Eye (tissue), 1 donor: Measurements from ENCODE around the gene KRTAP2-2.
"Not testable (repeated sequence)": the region's sequence is repeated elsewhere in the genome, so short reads cannot be mapped to it uniquely, and the experiment has no call there.

ENCODE experiments used
- DNase-seq: peaks from one replicate; pipeline ENCODE4 v3.0.0-alpha.2; 2015

KRTAP2-2 gene

DNA sequence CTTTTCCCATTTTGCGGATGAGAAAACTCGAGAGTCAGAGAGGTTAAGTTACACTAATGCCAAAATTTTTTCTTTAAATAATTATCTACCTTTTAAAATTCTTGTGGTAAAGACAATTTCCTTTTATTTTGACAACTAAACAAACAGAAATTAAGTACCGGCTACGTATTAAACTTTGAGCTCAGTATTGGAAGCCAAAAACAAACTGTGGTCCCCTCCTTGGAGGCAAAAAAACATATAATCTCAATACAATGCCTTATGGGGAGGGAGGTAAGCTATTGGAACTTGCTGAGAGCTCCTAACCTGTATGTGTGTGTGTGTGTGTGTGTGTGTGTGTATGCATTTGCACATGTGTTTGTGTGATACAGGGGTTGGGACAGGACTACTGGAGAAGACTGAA is 8.4 kb upstream of the KRTAP2-2 start:
- DNase-seq: no peak

DNA sequence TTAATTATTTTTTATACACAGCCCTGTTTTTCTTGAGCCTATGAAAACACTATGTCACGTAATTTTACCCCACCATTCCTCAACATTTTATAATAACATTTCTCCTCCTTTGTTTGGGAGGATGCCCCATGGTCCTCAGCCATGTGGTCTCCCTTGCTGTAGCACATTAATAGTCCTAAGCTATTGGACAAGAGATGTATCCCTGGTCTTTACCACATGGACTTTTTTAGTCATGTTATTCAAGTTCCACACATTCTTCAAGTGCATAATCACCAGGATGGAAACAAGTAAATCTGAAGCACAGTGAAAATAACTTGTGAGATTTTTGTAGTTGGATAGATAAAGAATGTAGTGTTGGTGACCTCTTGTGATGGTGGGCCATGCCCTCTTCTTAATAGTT is 6.9 kb upstream of the KRTAP2-2 start:
- DNase-seq: peak; percentile 28

DNA sequence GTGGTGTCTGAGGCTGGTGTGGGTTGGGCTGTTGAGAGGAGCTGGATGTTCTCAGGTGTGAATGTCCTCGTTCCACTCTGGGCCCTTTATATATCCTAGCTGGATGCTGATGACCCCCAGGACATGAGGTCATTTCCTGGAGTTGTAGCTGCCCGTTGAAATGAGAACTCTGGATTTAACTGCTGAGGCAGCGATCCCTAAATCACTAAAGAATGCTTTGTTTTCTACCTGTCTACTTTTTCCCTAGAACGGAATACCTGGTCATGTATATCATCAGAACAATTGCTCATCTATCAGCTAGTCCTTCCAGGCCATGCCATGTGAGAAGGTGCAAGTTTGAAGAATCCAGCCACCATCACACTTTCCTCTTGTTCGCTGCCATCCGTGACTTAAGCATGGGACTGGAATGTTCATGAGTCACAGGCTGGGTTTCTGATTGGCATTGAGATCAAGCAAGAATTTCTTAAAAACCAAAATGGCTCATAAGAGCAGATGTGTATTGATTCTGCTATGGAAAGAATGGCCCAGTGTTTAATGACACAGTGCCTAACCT is 5.1 kb upstream of the KRTAP2-2 start, which contains the start of gene KRTAP2-3:
Gene KRTAP2-3, minus strand, starts transcription at position 63 of the 553 bp plus-strand sequence. CDS start 64 bp downstream, outside the sequence.
- peak; percentile 37 for DNase-seq

DNA sequence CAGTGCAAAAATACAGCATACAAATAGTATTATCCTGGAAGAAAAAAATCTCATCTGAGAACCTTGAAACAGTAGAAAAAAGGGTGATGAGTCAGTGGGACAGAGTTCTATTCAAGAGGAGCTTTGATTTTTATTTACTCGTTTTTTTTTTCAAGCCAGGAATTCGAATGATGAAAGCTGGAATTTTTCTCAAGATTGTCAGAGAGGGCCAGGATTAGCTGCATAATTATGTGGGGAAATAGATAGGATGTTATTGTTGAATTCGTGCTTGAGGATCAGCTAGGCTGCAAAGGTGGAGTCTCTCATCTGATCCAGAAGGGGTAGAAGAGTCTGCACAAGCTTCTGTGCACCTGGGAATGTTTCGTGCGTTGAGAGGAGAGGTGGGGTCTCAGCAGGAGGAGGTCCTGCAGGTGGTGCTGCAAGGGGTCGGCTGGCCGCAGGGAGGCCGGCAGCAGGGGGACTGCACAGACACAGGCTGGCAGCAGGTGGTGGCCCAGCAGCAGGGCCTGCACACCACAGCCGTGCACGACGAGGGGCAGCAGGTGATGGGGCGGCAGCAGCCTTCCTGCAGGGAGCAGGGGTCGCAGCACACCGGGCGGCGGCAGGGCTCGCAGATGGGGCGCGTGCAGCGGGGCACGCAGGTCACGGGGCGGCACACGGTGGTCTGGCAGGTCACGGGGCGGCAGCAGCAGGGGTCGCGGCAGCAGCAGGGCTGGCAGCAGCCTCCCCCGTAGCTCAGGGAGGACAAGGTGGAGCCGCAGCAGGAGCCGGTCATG is 4.4 kb upstream of the KRTAP2-2 start:
- DNase-seq: not testable (repeated sequence)

DNA sequence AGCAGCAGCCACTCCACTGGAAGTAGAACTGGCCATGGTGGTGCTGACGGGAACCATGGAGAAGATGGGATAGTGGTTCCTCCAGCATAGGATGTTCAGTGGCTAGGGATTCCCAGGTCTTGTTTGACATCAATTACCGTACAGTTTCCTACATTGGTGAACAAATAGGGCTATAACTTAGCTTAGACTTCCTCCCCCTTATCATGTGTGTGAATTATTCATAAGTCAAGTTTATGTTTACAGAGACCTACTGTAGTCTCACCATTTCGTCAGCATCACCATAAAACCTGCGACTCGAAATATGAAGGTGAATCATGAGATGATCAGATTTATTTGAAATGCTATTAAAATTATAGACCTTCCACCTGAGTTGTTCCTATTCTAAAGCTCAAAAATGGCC is 3.7 kb upstream of the KRTAP2-2 start:
- no peak for DNase-seq

DNA sequence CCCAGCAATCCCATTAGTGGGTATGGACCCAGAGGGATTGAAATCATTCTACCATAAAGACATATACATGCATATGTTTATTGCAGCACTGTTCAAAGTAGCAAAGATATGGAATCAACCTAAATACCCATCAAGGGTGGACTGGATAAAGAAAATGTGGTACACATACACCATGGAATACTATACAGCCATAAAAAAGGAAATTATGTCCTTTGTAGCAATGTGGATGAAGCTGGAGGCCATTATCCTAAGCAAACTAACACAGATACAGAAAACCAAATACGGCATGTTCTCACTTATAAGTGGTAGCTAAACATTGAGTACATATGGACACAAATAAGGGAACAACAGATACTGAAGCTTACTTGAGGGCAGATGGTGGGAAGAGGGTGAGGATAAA is 2.5 kb upstream of the KRTAP2-2 start:
- no peak for DNase-seq

DNA sequence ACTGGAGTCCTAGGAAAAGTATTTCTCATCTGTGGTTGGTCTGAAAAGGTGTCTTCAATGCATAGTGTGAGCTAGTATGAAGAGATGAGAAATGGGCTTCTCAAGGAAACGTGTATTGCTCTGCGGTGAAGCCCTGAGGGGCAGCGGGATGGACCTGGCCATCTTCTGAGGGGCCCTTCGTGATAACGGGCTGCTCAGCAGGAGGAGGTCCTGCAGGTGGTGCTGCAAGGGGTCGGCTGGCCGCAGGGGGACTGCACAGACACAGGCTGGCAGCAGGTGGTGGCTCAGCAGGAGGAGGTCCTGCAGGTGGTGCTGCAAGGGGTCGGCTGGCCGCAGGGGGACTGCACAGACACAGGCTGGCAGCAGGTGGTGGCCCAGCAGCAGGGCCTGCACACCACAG is 474 bp downstream of the KRTAP2-2 start:
- DNase-seq: not testable (repeated sequence)

DNA sequence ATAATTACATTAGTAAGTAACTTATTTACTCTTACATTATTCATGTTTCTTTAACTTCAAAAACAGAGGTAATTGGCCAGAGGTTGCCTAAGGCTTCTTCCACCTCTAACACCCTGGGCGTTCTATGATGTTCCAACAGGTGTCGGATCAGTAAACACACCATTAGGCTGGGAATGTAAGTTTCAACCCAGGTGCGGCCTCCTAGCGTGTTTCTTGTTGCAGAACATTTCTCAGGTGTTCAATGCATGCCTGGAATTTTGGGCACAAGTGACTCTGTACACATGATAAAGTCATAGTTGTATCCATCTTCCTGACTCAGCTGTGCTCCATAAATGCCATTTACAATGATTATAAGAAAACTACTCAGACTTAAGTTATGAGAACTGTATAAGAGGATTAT is 1.0 kb downstream of the KRTAP2-2 start:
- DNase-seq: no peak

DNA sequence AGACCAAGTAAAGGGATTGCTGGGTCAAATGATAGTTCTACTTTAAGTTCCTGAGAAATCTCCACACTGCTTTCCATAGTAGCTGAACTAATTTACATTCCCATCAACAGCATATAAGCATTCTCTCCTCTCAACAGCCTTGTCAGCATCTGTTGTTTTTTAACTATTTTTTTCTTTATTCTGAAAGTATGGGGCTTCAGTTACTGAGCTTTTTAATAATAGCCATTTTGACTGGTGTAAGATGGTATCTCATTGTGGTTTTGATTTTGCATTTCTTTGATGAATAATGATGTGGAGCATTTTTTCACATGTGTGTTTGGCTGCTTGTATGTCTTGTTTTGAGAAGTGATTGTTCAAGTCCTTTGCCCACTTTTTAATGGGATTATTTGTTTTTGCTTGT is 2.5 kb downstream of the KRTAP2-2 start:
- DNase-seq: no peak

DNA sequence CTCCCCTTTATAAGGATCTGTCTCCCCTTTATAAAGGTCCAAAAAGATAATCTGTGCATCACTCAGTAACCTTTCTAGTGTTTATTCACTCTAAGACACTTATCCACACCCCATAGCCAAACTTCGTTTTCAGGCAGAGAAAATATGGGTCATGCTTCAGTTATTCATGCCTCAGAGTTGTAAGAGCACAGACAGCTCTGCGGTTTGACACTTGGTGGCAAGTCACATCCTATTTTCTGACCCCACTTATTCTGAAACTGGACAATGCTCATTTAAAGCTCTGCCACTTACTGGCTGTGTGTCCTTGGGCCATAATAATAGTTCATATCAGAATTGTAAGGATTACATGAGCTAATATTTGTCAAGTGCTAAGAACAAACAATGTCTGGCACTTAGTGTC is 5.9 kb downstream of the KRTAP2-2 start:
- no peak for DNase-seq

DNA sequence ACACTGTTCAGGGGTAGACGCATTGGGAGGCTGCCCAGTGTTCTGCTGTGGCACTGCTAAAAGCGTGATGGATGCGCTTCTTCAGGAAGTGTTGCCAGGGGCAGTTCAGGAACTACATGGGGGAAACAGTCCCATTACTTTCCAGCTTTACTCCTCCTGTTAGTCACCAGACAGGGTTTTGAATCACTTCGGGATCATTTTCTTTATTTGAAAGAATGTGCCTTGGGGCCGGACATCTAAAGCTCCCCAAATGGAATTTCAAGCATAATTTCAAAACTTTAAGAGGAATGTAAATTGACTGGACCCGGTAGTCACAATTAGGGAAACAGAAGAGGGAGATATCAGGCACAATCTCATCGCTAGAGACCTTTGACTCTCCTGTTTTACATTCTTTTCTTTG is 6.6 kb downstream of the KRTAP2-2 start:
- no peak for DNase-seq

DNA sequence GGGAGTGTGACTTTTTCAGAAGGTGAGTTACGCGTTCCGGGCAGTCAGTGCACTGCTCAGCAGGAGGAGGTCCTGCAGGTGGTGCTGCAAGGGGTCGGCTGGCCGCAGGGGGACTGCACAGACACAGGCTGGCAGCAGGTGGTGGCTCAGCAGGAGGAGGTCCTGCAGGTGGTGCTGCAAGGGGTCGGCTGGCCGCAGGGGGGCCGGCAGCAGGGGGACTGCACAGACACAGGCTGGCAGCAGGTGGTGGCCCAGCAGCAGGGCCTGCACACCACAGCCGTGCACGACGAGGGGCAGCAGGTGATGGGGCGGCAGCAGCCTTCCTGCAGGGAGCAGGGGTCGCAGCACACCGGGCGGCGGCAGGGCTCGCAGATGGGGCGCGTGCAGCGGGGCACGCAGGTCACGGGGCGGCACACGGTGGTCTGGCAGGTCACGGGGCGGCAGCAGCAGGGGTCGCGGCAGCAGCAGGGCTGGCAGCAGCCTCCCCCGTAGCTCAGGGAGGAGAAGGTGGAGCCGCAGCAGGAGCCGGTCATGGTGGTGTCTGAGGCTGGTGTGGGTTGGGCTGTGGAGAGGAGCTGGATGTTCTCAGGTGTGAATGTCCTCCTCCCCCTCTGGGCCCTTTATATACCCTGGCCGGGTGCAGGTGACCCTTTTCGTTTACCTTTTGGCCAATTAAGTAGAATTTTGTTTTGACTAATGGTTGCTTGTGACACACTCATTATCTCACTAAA is 8.1 kb downstream of the KRTAP2-2 start, which contains the start of gene KRTAP2-1:
Gene KRTAP2-1, minus strand, starts transcription at position 582 of the 731 bp plus-strand sequence. Its CDS starts 49 bp downstream, at position 533.
- DNase-seq: not testable (repeated sequence)

DNA sequence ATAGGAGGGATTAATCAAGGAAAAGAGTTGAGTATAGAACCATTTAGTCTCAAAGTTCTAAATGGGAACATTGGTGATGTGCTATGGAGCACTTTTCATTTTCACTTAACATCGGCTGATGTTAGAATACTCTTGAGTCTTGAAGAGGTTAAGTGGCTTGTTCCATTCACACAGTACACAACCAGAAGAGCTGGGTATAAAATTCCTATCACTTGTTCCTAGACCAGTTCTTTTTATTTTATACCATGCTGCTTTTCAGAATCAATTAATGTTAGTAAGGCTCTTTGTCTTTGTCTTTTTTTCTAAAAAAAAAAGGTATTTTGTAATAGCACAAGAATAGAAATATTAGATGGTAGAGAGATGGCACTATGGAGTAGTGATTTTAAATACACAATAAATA is 12.1 kb downstream of the KRTAP2-2 start:
- no peak for DNase-seq

DNA sequence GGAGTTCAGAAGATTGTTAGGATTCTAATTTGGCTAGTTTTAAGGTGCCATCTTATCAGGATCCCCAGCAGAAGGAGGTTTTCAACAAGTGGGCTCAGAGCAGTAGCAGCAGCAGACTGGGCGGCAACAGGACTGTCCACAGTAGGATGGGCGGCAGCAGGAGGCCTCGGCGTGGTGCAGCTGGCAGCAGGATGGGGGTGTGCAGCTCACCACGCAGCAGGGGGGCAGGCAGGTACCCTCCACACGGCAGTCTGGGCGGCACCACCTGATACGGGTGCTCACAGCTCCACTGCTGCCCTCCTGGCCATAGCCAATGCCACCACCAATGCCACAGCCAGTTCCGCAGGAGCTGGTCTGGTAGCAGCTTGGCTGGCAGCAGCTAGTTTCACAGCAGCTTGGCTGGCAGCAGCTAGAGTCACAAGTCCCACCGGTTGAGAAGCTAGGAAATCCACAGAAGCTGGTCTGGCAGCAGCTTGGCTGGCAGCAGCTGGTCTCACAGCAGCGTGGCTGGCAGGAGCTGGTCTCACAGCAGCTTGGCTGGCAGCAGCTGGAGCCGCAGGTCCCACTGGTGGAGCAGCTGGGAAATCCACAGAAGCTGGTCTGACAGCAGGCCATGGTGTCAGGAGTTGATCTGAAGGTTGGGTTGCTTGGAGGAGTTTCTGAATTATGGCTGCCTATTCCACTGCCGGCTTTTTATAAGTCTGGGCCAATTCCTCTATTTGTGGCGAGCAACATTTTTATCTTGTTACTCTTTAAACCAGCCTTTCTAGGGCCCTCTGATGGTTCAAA is 14.1 kb downstream of the KRTAP2-2 start, which contains the start of gene KRTAP1-1:
Gene KRTAP1-1, minus strand, starts transcription at position 668 of the 789 bp plus-strand sequence. Its CDS starts 53 bp downstream, at position 615.
- DNase-seq: not testable (repeated sequence)

DNA sequence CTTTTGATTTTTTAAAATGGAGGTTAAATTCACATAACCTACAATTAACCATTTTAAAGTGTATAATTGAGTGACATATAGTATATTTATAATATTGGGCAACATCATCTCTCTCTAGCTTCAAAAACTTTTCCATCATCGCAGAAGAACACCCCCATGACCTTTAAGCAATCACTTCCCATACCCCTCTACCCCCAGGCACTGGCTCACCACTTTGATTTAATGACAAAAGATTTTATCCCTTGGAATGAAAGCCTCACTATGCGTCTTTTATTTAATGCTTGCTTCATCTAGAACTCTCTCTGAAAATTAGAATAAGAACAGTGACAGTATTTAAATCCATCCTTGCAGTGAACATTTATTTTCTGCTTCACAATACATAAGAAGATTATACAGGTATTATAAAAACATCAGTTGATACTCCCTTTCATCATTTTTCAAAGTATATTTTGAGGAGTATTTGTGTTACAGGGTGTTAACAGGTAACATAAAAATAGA is 17.1 kb downstream of the KRTAP2-2 start:
- no peak for DNase-seq

DNA sequence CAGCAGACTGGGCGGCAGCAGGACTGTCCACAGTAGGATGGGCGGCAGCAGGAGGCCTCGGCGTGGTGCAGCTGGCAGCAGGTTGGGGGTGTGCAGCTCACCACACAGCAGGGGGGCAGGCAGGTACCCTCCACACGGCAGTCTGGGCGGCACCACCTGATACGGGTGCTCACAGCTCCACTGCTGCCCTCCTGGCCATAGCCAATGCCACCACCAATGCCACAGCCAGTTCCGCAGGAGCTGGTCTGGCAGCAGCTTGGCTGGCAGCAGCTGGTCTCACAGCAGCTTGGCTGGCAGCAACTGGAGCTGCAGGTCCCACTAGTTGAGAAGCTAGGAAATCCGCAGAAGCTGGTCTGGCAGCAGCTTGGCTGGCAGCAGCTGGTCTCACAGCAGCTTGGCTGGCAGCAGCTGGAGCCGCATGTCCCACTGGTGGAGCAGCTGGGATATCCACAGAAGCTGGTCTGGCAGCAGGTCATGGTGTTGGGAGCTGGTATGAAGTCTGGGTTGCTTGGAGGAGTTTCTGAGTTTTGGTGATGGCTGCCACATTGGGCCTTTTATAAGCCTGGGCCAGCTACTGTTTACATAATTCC is 20.6 kb downstream of the KRTAP2-2 start, which contains the start of gene KRTAP1-3:
Gene KRTAP1-3, minus strand, starts transcription at position 529 of the 590 bp plus-strand sequence. Its CDS starts 53 bp downstream, at position 476.
- not testable (repeated sequence) for DNase-seq

DNA sequence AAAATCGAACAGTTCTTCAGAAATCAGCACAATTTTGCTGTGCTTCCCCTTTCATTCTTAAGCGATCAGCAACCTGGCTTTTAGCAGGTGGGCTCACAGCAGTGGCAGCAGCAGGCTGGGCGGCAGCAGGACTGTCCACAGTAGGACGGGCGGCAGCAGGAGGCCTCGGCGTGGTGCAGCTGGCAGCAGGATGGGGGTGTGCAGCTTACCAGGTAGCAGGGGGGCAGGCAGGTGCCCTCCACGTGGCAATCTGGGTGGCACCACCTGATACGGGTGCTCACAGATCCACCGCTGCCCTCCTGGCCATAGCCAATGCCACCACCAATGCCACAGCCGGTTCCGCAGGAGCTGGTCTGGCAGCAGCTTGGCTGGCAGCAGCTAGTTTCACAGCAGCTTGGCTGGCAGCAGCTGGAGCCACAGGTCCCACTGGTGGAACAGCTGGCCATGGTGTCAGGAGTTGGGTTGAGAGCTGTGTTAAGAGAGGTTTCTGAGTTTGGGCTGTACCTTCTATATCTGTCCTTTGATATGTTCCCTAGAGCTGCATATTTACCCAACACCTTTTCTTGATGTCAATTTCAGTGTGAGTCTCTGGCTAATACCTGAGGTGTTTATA is 25.3 kb downstream of the KRTAP2-2 start, which contains the start of gene KRTAP1-4:
Gene KRTAP1-4, minus strand, starts transcription at position 563 of the 613 bp plus-strand sequence. Its CDS starts 117 bp downstream, at position 446.
- DNase-seq: no peak

DNA sequence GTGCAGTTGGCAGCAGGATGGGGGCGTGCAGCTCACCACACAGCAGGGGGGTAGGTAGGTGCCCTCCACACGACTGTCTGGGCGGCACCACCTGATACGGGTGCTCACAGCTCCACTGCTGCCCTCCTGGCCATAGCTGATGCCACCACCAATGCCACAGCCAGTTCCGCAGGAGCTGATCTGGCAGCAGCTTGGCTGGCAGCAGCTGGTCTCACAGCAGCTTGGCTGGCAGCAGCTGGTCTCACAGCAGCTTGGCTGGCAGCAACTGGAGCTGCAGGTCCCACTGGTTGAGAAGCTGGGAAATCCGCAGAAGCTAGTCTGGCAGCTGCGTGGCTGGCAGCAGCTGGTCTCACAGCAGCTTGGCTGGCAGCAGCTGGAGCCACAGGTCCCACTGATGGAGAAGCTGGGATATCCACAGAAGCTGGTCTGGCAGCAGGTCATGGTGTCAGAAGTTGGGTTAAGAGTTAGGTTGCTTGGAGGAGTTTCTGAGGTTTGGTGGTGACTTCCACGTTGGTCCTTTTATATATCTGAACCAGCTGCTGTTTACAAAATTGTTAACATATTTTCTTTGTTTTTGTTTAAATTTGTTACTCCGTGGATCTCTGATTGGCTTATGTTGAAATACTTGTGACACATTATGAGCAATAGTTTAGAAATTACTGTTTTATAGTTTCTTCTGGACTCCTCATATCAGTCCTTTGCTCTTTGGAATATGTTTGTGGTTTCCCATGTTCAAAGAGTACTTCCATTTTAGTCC is 28.1 kb downstream of the KRTAP2-2 start, which contains the start of gene KRTAP1-5:
Gene KRTAP1-5, minus strand, starts transcription at position 494 of the 757 bp plus-strand sequence. Its CDS starts 53 bp downstream, at position 441.
- DNase-seq: no peak

DNA sequence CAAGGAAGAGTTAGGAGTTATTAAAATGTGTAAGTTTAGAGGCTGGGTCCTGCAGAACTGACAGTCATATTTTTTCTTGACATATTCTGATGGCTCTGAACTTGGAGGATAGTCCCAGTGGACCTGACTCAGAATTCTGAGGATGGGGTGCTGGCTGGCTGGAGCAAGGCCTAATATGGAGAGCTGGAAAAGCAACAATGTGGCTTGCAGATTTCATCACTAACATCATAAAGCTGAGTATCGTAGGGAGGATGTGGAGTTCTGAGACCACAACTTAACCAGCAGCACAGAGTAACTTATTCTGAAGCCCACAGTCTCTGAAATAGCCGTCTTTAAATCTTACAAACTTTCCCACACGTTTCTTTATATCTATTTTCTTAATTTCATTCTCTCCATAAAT is 30.3 kb downstream of the KRTAP2-2 start:
- DNase-seq: no peak

DNA sequence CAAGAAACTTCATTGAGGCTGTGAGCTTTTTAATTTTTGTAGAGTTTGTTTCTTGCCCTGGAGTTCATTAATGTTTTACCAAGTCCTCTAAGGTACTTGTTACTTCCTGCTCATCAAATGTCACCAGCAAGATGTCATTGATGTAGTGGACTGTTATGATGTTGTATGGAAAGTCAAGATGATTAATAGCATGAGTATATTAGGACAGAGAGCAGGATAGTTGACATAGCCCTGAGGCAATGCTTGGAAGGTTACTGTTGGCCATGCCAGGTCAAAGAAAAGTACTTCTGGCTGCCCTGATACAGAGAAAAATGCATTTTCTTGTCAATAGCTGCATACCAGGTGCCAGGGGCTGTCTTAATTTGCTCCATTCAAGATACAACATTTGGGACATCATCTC is 34.7 kb downstream of the KRTAP2-2 start:
- no peak for DNase-seq
